Activated T-cell treated with anti-CD3 and anti-CD28 coated beads, Interleukin-2, amount 50 U/mL, for 72 hours (primary cell): ENCODE results near the gene PRRT1B. TPM values are rescaled to one million over a fixed set of nuclear protein-coding genes. Genes with fewer than 3 reads are reported as not detected.

Experiments used
- ATAC-seq, 2 donors: fragments of 150-1000 bp; cut with Tn5 transposase; replicated peaks in 1 of 2; 2 replicates each; pipeline ENCODE4 v1.10.0; 2021; ENCODE audit warnings: moderate library complexity in 2 of 2, mild to moderate bottlenecking in 1 of 2
- DNase-seq, 2 donors: peaks; one replicate each; pipeline ENCODE4 v3.0.0; 2021 to 2022; ENCODE audit warnings: mixed read lengths in 1 of 2
- H3K27ac Mint-ChIP-seq: one replicate; pipeline ENCODE4 v1.8.0; 2022; ENCODE audit warnings: mild to moderate bottlenecking, moderate library complexity, mixed read lengths
- H3K27me3 Mint-ChIP-seq: one replicate; pipeline ENCODE4 v1.8.0; 2022; ENCODE audit warnings: low read depth, mixed read lengths
- H3K36me3 Mint-ChIP-seq, 2 donors: one replicate each; pipeline ENCODE4 v1.8.0; 2022; ENCODE audit warnings: mixed read lengths in 2 of 2, mild to moderate bottlenecking in 1 of 2; ENCODE audit not compliant: insufficient read depth in 2 of 2
- H3K4me1 Mint-ChIP-seq: one replicate; pipeline ENCODE4 v1.8.0; 2022; ENCODE audit warnings: low read depth, mixed read lengths
- H3K4me3 Mint-ChIP-seq, 2 donors: one replicate each; pipeline ENCODE4 v1.8.0; 2022; ENCODE audit warnings: mild to moderate bottlenecking in 2 of 2, mixed read lengths in 2 of 2, moderate library complexity in 2 of 2
- H3K9me3 Mint-ChIP-seq, 2 donors: one replicate each; pipeline ENCODE4 v1.8.0; 2022; ENCODE audit warnings: mixed read lengths in 2 of 2
- total RNA-seq, 2 donors: library from RNA; stranded (reverse); gene quantifications; one replicate each; pipeline ENCODE4 v1.2.3, GENCODE V29; 2022

PRRT1B gene
- total RNA-seq, result not detected

DNA sequence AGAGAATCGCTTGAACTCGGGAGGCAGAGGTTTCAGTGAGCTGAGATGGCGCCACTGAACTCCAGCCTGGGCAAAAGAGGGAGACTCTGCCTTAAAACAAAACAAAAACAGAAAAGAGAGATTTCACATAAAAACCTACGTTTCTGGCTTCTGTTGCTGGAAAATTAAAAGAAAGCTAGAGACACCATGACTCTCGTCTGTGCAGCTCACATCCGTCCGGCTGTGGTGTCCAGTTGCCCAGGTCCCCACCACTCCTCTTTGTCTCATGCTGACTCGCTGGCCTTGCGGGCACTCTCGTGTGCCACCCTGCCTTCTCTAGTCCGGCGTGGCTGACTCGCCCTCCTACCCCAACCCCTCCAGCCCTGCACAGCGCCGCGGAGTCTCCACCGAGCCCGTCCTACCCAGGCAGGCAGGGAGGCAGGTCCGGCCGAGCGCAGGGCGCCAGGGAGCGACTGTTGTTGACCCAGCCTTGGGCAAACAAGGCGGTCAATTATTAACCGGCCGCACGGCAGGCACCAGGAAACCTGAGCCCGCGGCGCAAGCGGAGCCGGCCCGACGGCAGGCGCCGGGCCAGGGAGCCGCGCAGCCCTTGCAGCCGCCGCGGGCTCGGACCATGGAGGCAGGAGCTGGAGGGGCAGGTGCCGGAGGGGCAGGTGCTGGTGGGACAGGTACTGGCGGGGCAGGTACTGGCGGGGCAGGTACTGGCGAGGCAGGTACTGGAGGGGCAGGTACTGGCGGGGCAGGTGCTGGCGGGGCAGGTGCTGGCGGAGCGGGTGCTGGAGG lies at the start of gene PRRT1B:
Gene PRRT1B (plus strand): TSS at position 521 of the 783 bp plus-strand sequence. CDS start 93 bp downstream, at position 614.
- H3K27ac Mint-ChIP-seq, result no peak within 1 kb of the TSS
- H3K4me1 Mint-ChIP-seq, result peaks cover 10% of the 10 kb centered on the region

GRCh38 chr9:131495785-131496184 lies 49.5 kb upstream of the PRRT1B start:
- H3K27me3 Mint-ChIP-seq, result no peaks in the 10 kb centered on the region
- H3K4me1 Mint-ChIP-seq, result peaks cover 20% of the 10 kb centered on the region
- peaks cover 0 to 19% of the 10 kb centered on the region in 2 donors for H3K36me3 Mint-ChIP-seq
- H3K27ac Mint-ChIP-seq, result no peak overlapping the region
- no peak overlapping the region for H3K4me3 Mint-ChIP-seq
- DNase-seq, result no peak
- H3K9me3 Mint-ChIP-seq, result no peaks in the 10 kb centered on the region
- no peak for ATAC-seq

More for the DNA sequence above, at the start of gene PRRT1B:
- Mint-ChIP-seq H3K27me3 (peaks cover 40% of the 10 kb centered on the region), H3K4me3 (peak within 1 kb of the TSS; percentile 68 to 80), H3K36me3 (peaks cover 14 to 30% of the 10 kb centered on the region in 2 donors), H3K9me3 (peaks cover 11 to 15% of the 10 kb centered on the region in 2 donors)
- no peak for ATAC-seq
- DNase-seq, result no peak

- H3K27ac Mint-ChIP-seq, result no peak overlapping the region
These were observed 48.4 kb upstream of the PRRT1B start for GRCh38 chr9:131496844-131497405.

GRCh38 chr9:131499254-131499767 lies 46.0 kb upstream of the PRRT1B start:
- no peak for ATAC-seq
- no peaks in the 10 kb centered on the region for H3K9me3 Mint-ChIP-seq
- H3K27ac Mint-ChIP-seq, result peak overlapping the region; percentile 78
- DNase-seq, result no peak
- peaks cover 9 to 11% of the 10 kb centered on the region in 2 donors for H3K36me3 Mint-ChIP-seq
- peaks cover 55% of the 10 kb centered on the region for H3K4me1 Mint-ChIP-seq
- peak overlapping the region in 1 of 2 donors; percentile 58 for H3K4me3 Mint-ChIP-seq
- no peaks in the 10 kb centered on the region for H3K27me3 Mint-ChIP-seq

More at GRCh38 chr9:131496844-131497405, 48.4 kb upstream of the PRRT1B start:
- Mint-ChIP-seq H3K36me3 (peaks cover 2 to 14% of the 10 kb centered on the region in 2 donors), H3K4me1 (peaks cover 32% of the 10 kb centered on the region), H3K27me3 (no peaks in the 10 kb centered on the region), H3K9me3 (no peaks in the 10 kb centered on the region), H3K4me3 (no peak overlapping the region)
- ATAC-seq, result no peak
- no peak for DNase-seq

DNA sequence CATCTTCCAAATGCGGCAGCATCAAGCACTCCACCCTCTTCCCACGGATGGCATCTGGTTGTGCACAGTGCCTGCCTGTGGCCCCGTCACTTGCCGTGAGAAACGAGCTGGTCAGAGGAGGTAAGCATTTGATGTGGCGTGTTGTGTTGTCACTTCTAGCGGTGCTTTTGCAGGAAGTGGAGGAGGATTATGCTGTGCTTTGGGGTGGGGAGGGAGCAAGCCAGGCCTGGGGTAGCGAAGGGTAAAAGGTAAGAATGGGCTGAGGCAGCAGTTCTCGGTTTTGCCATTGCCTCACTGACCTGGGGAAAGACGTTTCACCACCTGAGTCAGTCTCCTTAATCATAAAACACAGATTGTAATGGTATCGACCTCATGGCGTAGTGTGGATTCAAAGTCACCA lies 44.9 kb upstream of the PRRT1B start:
- DNase-seq (peak; percentile 85 to 89), ATAC-seq (peak; percentile 67 to 71)
- Mint-ChIP-seq H3K4me1 (peaks cover 62% of the 10 kb centered on the region), H3K27ac (peak overlapping the region; percentile 94), H3K27me3 (no peaks in the 10 kb centered on the region), H3K9me3 (no peaks in the 10 kb centered on the region), H3K4me3 (peak overlapping the region; percentile 91 to 99), H3K36me3 (peaks cover 8 to 14% of the 10 kb centered on the region in 2 donors)

GRCh38 chr9:131500939-131501541 lies 44.3 kb upstream of the PRRT1B start:
- H3K4me3 Mint-ChIP-seq, result peak overlapping the region; percentile 91 to 99
- H3K9me3 Mint-ChIP-seq, result no peaks in the 10 kb centered on the region
- peak; percentile 74 to 87 for DNase-seq
- H3K27ac Mint-ChIP-seq, result peak overlapping the region; percentile 94
- peaks cover 8 to 14% of the 10 kb centered on the region in 2 donors for H3K36me3 Mint-ChIP-seq
- peaks cover 62% of the 10 kb centered on the region for H3K4me1 Mint-ChIP-seq
- H3K27me3 Mint-ChIP-seq, result no peaks in the 10 kb centered on the region
- ATAC-seq, result peak; percentile 48 to 64

DNA sequence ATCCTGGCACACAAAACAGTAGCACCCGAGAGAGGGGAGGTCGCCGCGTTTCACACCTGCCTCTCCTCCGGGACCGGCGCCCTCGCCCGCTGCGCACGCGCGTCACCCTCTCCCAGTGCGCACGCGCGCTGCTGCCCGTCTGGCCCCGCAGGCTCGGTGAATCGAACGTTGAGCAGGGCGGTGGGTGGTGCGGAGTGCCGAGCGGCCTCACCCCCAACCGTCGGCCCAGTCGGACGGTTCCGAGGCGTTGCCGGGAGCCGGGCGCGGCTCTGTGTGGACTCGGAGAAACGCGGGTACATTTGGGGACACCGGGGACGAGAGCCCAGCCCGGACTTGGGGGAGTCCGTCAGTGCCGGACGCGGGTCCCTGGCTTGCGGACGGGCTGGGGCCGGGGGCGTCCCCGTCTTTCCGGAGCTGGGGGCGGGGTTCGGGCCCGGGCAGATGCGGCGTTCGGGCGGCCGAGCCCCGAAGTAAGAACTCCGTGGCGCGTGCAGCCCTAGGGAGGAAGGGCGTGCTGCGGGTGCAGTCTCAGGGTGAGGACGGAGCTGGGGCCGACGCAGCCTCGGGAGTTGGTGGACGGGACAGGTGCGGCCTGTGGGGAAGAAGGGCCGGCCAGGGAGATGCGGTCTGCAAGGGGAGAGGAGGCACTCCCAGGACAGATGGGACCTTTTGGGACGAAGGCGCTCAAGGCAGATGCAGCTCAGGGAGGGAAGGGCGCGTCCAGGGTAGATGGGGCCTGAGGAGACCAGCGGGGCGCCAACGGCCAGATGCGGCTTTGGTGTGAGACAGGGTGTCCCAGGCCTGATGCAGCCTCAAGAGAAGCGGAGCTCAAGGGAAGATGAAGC lies 42.3 kb upstream of the PRRT1B start, which contains the start of gene POMT1:
Gene POMT1 (plus strand): TSS at position 138 of the 845 bp plus-strand sequence. CDS start 1,301 bp downstream, outside the sequence.
- Mint-ChIP-seq H3K36me3 (peaks cover 8 to 15% of the 10 kb centered on the region in 2 donors), H3K27ac (peak within 1 kb of the TSS; percentile 94), H3K9me3 (no peaks in the 10 kb centered on the region), H3K27me3 (no peaks in the 10 kb centered on the region), H3K4me1 (peaks cover 62% of the 10 kb centered on the region), H3K4me3 (peak within 1 kb of the TSS; percentile 97 to 99)
- ATAC-seq (peak; percentile 48 to 55), DNase-seq (peak; percentile 91 to 94)

GRCh38 chr9:131503626-131504465 lies 41.5 kb upstream of the PRRT1B start:
- Mint-ChIP-seq H3K27me3 (no peaks in the 10 kb centered on the region), H3K27ac (peak overlapping the region; percentile 92), H3K9me3 (no peaks in the 10 kb centered on the region), H3K4me3 (peak overlapping the region; percentile 97 to 99), H3K4me1 (peaks cover 61% of the 10 kb centered on the region), H3K36me3 (peaks cover 8 to 15% of the 10 kb centered on the region in 2 donors)
- DNase-seq (peak; percentile 87 to 91), ATAC-seq (peak; percentile 62 to 67)

GRCh38 chr9:131505012-131505411 lies 40.3 kb upstream of the PRRT1B start:
- peak overlapping the region; percentile 23 to 54 for H3K4me3 Mint-ChIP-seq
- peaks cover 14 to 15% of the 10 kb centered on the region in 2 donors for H3K36me3 Mint-ChIP-seq
- DNase-seq (no peak), ATAC-seq (no peak)
- no peaks in the 10 kb centered on the region for H3K9me3 Mint-ChIP-seq
- peaks cover 49% of the 10 kb centered on the region for H3K4me1 Mint-ChIP-seq
- no peaks in the 10 kb centered on the region for H3K27me3 Mint-ChIP-seq
- no peak overlapping the region for H3K27ac Mint-ChIP-seq

DNA sequence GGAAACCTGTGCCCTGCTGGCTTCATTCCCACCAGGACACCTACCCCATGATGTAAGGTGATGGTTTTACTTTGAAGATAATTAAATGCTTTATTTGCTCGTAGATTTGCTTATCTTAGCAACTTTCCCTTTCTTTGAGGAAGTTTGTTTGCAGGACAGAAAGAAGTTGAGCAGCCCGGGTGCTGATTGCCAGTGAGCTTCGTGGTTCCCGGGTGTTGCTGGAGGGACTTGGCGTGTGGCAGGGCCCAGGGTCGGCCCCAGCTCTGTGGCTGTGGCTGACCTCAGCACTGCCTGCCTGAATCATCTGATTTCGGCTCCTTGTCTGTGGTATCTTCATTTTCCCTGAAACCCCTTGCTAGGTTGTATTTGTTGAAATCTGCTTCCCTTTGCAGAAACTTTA lies 33.9 kb upstream of the PRRT1B start:
- no peaks in the 10 kb centered on the region for H3K27me3 Mint-ChIP-seq
- no peaks in the 10 kb centered on the region for H3K4me1 Mint-ChIP-seq
- H3K36me3 Mint-ChIP-seq, result peaks cover 6 to 17% of the 10 kb centered on the region in 2 donors
- no peak overlapping the region for H3K4me3 Mint-ChIP-seq
- H3K27ac Mint-ChIP-seq, result no peak overlapping the region
- no peaks in the 10 kb centered on the region for H3K9me3 Mint-ChIP-seq
- no peak for ATAC-seq
- no peak for DNase-seq

GRCh38 chr9:131511880-131512279 lies 33.4 kb upstream of the PRRT1B start:
- H3K4me3 Mint-ChIP-seq, result no peak overlapping the region
- ATAC-seq, result no peak
- H3K36me3 Mint-ChIP-seq, result peaks cover 6 to 17% of the 10 kb centered on the region in 2 donors
- H3K27ac Mint-ChIP-seq, result no peak overlapping the region
- no peak for DNase-seq
- no peaks in the 10 kb centered on the region for H3K27me3 Mint-ChIP-seq
- H3K9me3 Mint-ChIP-seq, result no peaks in the 10 kb centered on the region
- no peaks in the 10 kb centered on the region for H3K4me1 Mint-ChIP-seq
